GM23248 (cell line): ENCODE measurements around the gene ATP5ME. TPM values are rescaled to one million over a fixed set of nuclear protein-coding genes. Genes with fewer than 3 reads are reported as not detected.
A peak's percentile ranks its signal among the peaks of the same experiment; 100 is the strongest.

Experiments used
- DNase-seq: peaks from one replicate; pipeline ENCODE4 v3.0.0-alpha.2; 2015
- H2AFZ ChIP-seq: fragments of 200-600 bp; sonication (generic); 2 replicates; pipeline ENCODE4 v1.6.1; 2016; ENCODE audit warnings: antibody characterized with exemption
- H3F3A ChIP-seq: fragments of 200-600 bp; sonication (generic); 2 replicates; pipeline ENCODE4 v1.6.1; 2016; ENCODE audit warnings: mild to moderate bottlenecking, antibody characterized with exemption, mixed run types; ENCODE audit not compliant: insufficient read depth
- H3K27ac ChIP-seq: fragments of 200-600 bp; sonication (generic); 2 replicates; pipeline ENCODE4 v1.5.1; 2016; ENCODE audit warnings: mild to moderate bottlenecking
- H3K27me3 ChIP-seq: fragments of 200-600 bp; sonication (generic); replicated peaks from 2 replicates; pipeline ENCODE4 v1.6.1; 2016; ENCODE audit warnings: mild to moderate bottlenecking; ENCODE audit not compliant: insufficient read depth
- H3K36me3 ChIP-seq: fragments of 200-600 bp; sonication (generic); 2 replicates; pipeline ENCODE4 v1.6.1; 2016; ENCODE audit warnings: low read depth, mild to moderate bottlenecking
- H3K4me1 ChIP-seq: fragments of 200-600 bp; sonication (generic); 2 replicates; pipeline ENCODE4 v1.6.1; 2016; ENCODE audit warnings: mild to moderate bottlenecking; ENCODE audit not compliant: insufficient read depth
- H3K4me2 ChIP-seq: fragments of 200-600 bp; sonication (generic); one replicate; pipeline ENCODE4 v1.6.1; 2016; ENCODE audit warnings: mild to moderate bottlenecking; ENCODE audit not compliant: unreplicated experiment
- H3K4me3 ChIP-seq: fragments of 200-600 bp; sonication (generic); 2 replicates; pipeline ENCODE4 v1.5.1; 2016; ENCODE audit warnings: mild to moderate bottlenecking
- H3K79me2 ChIP-seq: fragments of 200-600 bp; sonication (generic); 2 replicates; pipeline ENCODE4 v1.6.1; 2016; ENCODE audit warnings: mild to moderate bottlenecking; ENCODE audit not compliant: insufficient read depth
- H3K9ac ChIP-seq: fragments of 200-600 bp; sonication (generic); 2 replicates; pipeline ENCODE4 v1.6.1; 2016; ENCODE audit warnings: mild to moderate bottlenecking
- H3K9me2 ChIP-seq: fragments of 200-600 bp; sonication (generic); 2 replicates; pipeline ENCODE4 v1.6.1; 2016; ENCODE audit warnings: mixed run types, mild to moderate bottlenecking, moderate library complexity; ENCODE audit not compliant: insufficient read depth
- H3K9me3 ChIP-seq: fragments of 200-600 bp; sonication (generic); one replicate; pipeline ENCODE4 v1.6.1; 2017; ENCODE audit warnings: low read depth
- H4K20me1 ChIP-seq: fragments of 200-600 bp; sonication (generic); 2 replicates; pipeline ENCODE4 v1.6.0; 2016; ENCODE audit not compliant: insufficient read depth
- EZH2 ChIP-seq: fragments of 200-600 bp; sonication (generic); IDR thresholded peaks from 2 replicates; pipeline ENCODE4 v1.6.1; 2018; ENCODE audit warnings: antibody characterized with exemption, mild to moderate bottlenecking; ENCODE audit not compliant: insufficient read depth, poor library complexity, severe bottlenecking
- EZH2phosphoT487 ChIP-seq: fragments of 200-600 bp; sonication (generic); IDR thresholded peaks from 2 replicates; pipeline ENCODE4 v1.6.1; 2018; ENCODE audit warnings: antibody characterized with exemption, moderate library complexity, mild to moderate bottlenecking, low read depth; ENCODE audit not compliant: insufficient read depth
- WGBS, 2 experiments: methylation state at CpG; one replicate each; pipeline ENCODE4 v1.1.6; 2015 to 2017; ENCODE audit warnings: low lambda C conversion rate in 2 of 2, low coverage in 1 of 2; ENCODE audit errors: missing lambda C conversion rate in 2 of 2; 5-methylcytosine and 5-hydroxymethylcytosine counted together
- in situ Hi-C: fragments of 300-500 bp; cut with MboI; formaldehyde crosslinking; loops from 2 replicates; pipeline ENCODE4 v1.15.0; 2020
- polyA plus RNA-seq: library from polyadenylated mRNA; unstranded; fragments of >200 nt; fragmentation: Nextera tagmentation; extraction: Ambion mirVana; gene quantifications from 2 replicates; pipeline ENCODE4 v1.2.1, GENCODE V29; 2016
- total RNA-seq: library from RNA; depleted of rRNA; stranded (reverse); fragments of >200 nt; shearing (Covaris generic); gene quantifications from 2 replicates; pipeline ENCODE4 v1.2.3, GENCODE V29; 2014

ATP5ME gene
- total and polyA plus RNA-seq, 2 experiments from 2014 or later: 26.3 to 478 TPM

DNA sequence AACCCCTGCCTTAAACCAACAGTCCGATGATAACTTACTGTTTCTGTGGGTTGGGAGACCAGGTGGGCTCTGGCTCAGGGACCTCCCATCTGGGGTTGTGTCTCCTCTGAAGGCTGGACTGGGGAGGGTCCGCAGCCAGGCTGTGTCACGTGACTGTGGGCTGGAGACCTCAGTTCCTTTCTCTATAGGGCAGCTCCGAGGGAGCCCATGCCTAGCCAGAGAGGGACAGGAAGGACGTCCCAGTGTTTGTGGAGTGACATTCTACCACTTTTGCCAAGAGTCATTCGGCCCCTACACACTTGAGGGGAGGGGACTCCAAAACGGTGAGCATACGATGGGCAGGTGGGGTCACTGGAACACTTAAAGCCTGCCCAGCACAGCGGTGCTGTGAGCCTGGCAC, 36.0 kb upstream of the ATP5ME start:
- H3K27me3 ChIP-seq: no peaks in the 10 kb centered on the region
- H3F3A ChIP-seq: 0 out of 2 replicates have a peak, but pooled peaks cover 4% of the 10 kb centered on the region
- H3K36me3 ChIP-seq: no peaks in the 10 kb centered on the region
- no peak overlapping the region for H2AFZ ChIP-seq
- H3K9me2 ChIP-seq: no peaks in the 10 kb centered on the region
- H4K20me1 ChIP-seq: peaks cover 3% of the 10 kb centered on the region; the same call in 1 of the 2 replicates
- WGBS, 2 experiments: 68 to 79% methylated on average over 9 of the region's 9 CpGs
- H3K27ac ChIP-seq: no peak overlapping the region
- no peak for TF ChIP-seq EZH2
- TF ChIP-seq EZH2phosphoT487: no peak
- no peak overlapping the region for H3K9ac ChIP-seq
- H3K4me1 ChIP-seq: peaks cover 7% of the 10 kb centered on the region; the same call in 1 of the 2 replicates
- in situ Hi-C loops: no loop called here
- no peak overlapping the region for H3K4me3 ChIP-seq
- no peak overlapping the region for H3K4me2 ChIP-seq
- H3K79me2 ChIP-seq: peaks cover 95% of the 10 kb centered on the region
- H3K9me3 ChIP-seq: no peaks in the 10 kb centered on the region
- DNase-seq: no peak

DNA sequence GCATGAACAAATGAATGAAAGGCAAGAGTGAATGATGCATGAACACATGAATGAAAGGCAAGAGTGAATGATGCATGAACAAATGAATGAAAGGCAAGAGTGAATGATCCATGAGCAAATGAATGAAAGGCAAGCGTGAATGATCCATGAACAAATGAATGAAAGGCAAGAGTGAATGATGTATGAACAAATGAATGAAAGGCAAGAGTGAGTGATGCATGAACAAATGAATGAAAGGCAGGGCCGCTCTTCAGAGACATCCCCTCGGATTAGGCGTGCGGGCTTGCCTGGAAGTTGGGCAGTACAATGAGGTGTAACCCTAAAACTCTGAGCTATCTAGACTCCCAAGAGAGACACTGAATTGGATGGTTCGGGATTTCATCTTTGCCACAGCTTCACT, 35.3 kb upstream of the ATP5ME start:
- Histone ChIP-seq H3K79me2 (peaks cover 88% of the 10 kb centered on the region), H3K27me3 (no peaks in the 10 kb centered on the region), H3K9ac (no peak overlapping the region), H3K36me3 (no peaks in the 10 kb centered on the region), H3K9me3 (no peaks in the 10 kb centered on the region), H3K27ac (no peak overlapping the region), H3K9me2 (no peaks in the 10 kb centered on the region), H3F3A (0 out of 2 replicates have a peak, but pooled peaks cover 4% of the 10 kb centered on the region), H3K4me2 (no peak overlapping the region), H3K4me3 (no peak overlapping the region), H2AFZ (no peak overlapping the region), H3K4me1 (peaks cover 7% of the 10 kb centered on the region; the same call in 1 of the 2 replicates), H4K20me1 (peaks cover 3% of the 10 kb centered on the region; the same call in 1 of the 2 replicates)
- no peak for DNase-seq
- WGBS, 2 experiments: 91 to 99% methylated on average over 6 of the region's 6 CpGs
- TF ChIP-seq EZH2phosphoT487 (no peak), EZH2 (no peak)
- in situ Hi-C loops: no loop called here

DNA sequence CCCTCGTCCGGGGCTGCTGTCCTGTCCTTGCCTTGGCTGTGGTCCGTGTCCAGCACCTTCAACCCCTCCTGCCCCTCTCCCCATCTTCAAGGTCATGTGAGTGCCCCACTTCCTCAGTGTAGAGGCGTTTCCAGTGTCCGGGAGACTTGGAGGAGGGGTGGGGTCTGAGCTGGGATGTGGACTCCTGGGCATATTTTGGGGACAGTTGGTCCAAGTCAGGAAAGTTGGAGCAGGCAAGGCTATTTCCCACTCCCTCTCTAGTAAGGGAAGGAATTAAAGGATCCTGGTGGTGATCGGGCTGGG, 34.5 kb upstream of the ATP5ME start:
- no peak overlapping the region for H3K27ac ChIP-seq
- 0 out of 2 replicates have a peak overlapping the region, but pooled peaks have one; percentile 38 for H3K9ac ChIP-seq
- no peak overlapping the region for H2AFZ ChIP-seq
- 96 to 98% methylated on average over 6 of the region's 6 CpGs for WGBS, 2 experiments
- H3K27me3 ChIP-seq: no peaks in the 10 kb centered on the region
- H3F3A ChIP-seq: 0 out of 2 replicates have a peak, but pooled peaks cover 4% of the 10 kb centered on the region
- no peak overlapping the region for H3K4me3 ChIP-seq
- peaks cover 3% of the 10 kb centered on the region; the same call in 1 of the 2 replicates for H4K20me1 ChIP-seq
- in situ Hi-C loops: no loop called here
- TF ChIP-seq EZH2phosphoT487 (no peak), EZH2 (no peak)
- no peaks in the 10 kb centered on the region for H3K9me3 ChIP-seq
- H3K36me3 ChIP-seq: no peaks in the 10 kb centered on the region
- H3K79me2 ChIP-seq: peaks cover 80% of the 10 kb centered on the region
- peaks cover 7% of the 10 kb centered on the region; the same call in 1 of the 2 replicates for H3K4me1 ChIP-seq
- no peak overlapping the region for H3K4me2 ChIP-seq
- no peak for DNase-seq
- H3K9me2 ChIP-seq: no peaks in the 10 kb centered on the region

DNA sequence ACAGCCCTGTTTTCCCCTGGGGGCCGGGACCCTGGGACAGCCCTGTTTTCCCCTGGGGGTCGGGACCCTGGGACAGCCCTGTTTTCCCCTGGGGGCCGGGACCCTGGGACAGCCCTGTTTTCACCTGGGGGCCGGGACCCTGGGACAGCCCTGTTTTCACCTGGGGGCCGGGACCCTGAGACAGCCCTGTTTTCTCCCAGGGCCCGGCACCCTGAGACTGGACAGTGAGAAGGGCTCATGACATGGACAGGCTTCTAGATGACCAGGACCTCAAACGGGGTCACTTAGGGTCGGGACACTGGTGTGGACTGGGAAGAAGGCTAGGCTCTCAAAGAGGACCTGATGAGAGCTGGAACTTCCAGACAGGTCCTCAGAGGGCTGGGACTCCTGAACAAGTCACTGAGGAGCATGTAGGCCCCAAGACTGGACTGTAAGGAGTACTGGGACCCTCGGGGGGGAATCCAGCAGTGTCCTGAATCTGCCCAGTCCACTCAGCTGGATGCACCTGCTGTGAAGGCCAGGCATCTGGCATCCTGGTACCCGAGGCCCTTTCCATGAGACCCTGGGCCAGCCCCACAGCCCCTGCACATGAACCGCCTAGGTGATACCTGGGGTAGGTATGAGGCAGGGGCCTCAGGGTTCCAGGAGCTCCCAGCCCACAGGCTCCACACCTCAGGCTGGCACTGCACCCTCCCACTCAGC, 34.0 kb upstream of the ATP5ME start:
- Histone ChIP-seq H2AFZ (no peak overlapping the region), H3K27ac (no peak overlapping the region), H4K20me1 (peaks cover 3% of the 10 kb centered on the region; the same call in 1 of the 2 replicates), H3K9me2 (no peaks in the 10 kb centered on the region), H3K9me3 (no peaks in the 10 kb centered on the region), H3K4me3 (no peak overlapping the region), H3K9ac (0 out of 2 replicates have a peak overlapping the region, but pooled peaks have one; percentile 38), H3K27me3 (no peaks in the 10 kb centered on the region), H3K4me2 (no peak overlapping the region), H3K4me1 (peaks cover 7% of the 10 kb centered on the region; the same call in 1 of the 2 replicates), H3K36me3 (no peaks in the 10 kb centered on the region), H3F3A (0 out of 2 replicates have a peak, but pooled peaks cover 4% of the 10 kb centered on the region), H3K79me2 (peaks cover 75% of the 10 kb centered on the region)
- TF ChIP-seq EZH2 (no peak), EZH2phosphoT487 (no peak)
- WGBS, 2 experiments: 64 to 83% methylated on average over 6 to 11 of the region's 11 CpGs
- in situ Hi-C loops: no loop called here
- DNase-seq: no peak
